Heart right ventricle (tissue), 16 donors: ENCODE results near the gene AKAP13. TPM values are rescaled to one million over a fixed set of nuclear protein-coding genes. Genes with fewer than 3 reads are reported as not detected.
A peak's percentile ranks its signal among the peaks of the same experiment; 100 is the strongest.

ENCODE experiments used
- ATAC-seq, 8 donors: fragments of 200-7000 bp; cut with Tn5 transposase; one replicate each; pipeline ENCODE4 v1.9.1; 2020; ENCODE audit warnings: mild to moderate bottlenecking in 8 of 8, moderate library complexity in 8 of 8, moderate number of reproducible peaks in 1 of 8
- DNase-seq, 2 donors: peaks; one replicate each; pipeline ENCODE4 v3.0.0-alpha.2; 2020
- H3K27ac ChIP-seq, 10 donors: fragments of 200-600 bp; sonication (generic) in 2 of 10; one replicate each; pipeline versions ENCODE4 v1.5.0 to v1.8.0; 2020 to 2022; ENCODE audit warnings: mild to moderate bottlenecking in 3 of 10
- H3K27me3 ChIP-seq, 7 donors: fragments of 200-600 bp; one replicate each; pipeline ENCODE4 v1.8.0; 2021 to 2022; ENCODE audit warnings: mild to moderate bottlenecking in 2 of 7
- H3K36me3 ChIP-seq, 9 donors: fragments of 200-600 bp; sonication (generic) in 1 of 9; one replicate each; pipeline versions ENCODE4 v1.5.0 to v1.8.0; 2020 to 2022; ENCODE audit warnings: mild to moderate bottlenecking in 2 of 9
- H3K4me1 ChIP-seq, 9 donors: fragments of 200-600 bp; sonication (generic) in 1 of 9; one replicate each; pipeline versions ENCODE4 v1.5.0 to v1.8.0; 2020 to 2022; ENCODE audit warnings: mild to moderate bottlenecking in 4 of 9
- H3K4me3 ChIP-seq, 10 donors: fragments of 200-600 bp; sonication (generic) in 2 of 10; one replicate each; pipeline versions ENCODE4 v1.5.0 to v1.8.0; 2020 to 2022; ENCODE audit warnings: mild to moderate bottlenecking in 7 of 10, moderate library complexity in 2 of 10
- H3K9me3 ChIP-seq, 11 donors: fragments of 200-600 bp in 10 of 11; sonication (generic) in 2 of 11; one replicate each; pipeline versions ENCODE4 v1.5.0 to v1.8.0; 2013 to 2022; ENCODE audit warnings: mild to moderate bottlenecking in 2 of 11, control low read depth in 1 of 11, moderate library complexity in 1 of 11
- CTCF ChIP-seq, 9 donors: fragments of 200-600 bp; sonication (generic) in 2 of 9; IDR thresholded peaks; one replicate each; pipeline versions ENCODE4 v1.5.0 to v1.8.0; 2021 to 2022; ENCODE audit warnings: antibody characterized with exemption in 9 of 9, mild to moderate bottlenecking in 5 of 9, moderate library complexity in 1 of 9
- WGBS, 2 donors: extraction: QIAGEN DNeasy Blood & Tissue Kit; methylation state at CpG; one replicate each; pipeline ENCODE4 v1.1.7; 2013; ENCODE audit warnings: inconsistent platforms in 1 of 2; 5-methylcytosine and 5-hydroxymethylcytosine counted together
- intact Hi-C, 10 donors: fragments of 100-400 bp; cut with DNase I; formaldehyde crosslinking; loops; one replicate each; pipeline versions ENCODE4 v1.11.1 to v1.14.2; 2022
- polyA plus RNA-seq, 2 donors: library from polyadenylated mRNA; stranded (reverse); fragments of 200-250 nt; gene quantifications; one replicate each; pipeline ENCODE4 v1.2.3, GENCODE V29; 2013
- total RNA-seq, 10 donors: library from RNA; stranded (reverse); fragmentation: NEBNext Ultra II Directional in 3 of 10; extraction: Animal tissue kit (Norgen Biotek cat#: 25700) in 3 of 10; gene quantifications; one replicate each; pipeline versions ENCODE4 v1.2.1 to v1.2.4, GENCODE V29; 2021 to 2023
- donor health status: Arrhythmogenic right ventricular cardiomyopathy.
- donor health status: ischemic (EF 13 %, LVEDD 7.1; RV severe dilation, severe dysfunction).
- donor health status: healthy with polysubstance abuse.
- donor health status: DM: no; HTN: yes; CAD: no.
- donor health status: DM: no; HTN: no; CAD: no.
- donor health status: ischemic (EF 25% LVEDD 6.9; RV normal size, moderate dysfunction).
- donor health status: ischemic (EF 25% LVEDD 5.7; RV mildly dilated, moderate dysfunction).
- donor health status: healthy.
- donor health status: DM: yes; HTN: yes; CAD: no.
- donor health status: Ischemic cardiomyopathy.
- donor health status: ischemic (EF 35%, LVEDD 5.7; RV mildly dilated, moderate dysfunction).
- donor health status: nonischemic (EF 11% LVEDD 7.7; RV severe dilation, severe dysfunction).
- donor health status: DM: yes; HTN: yes; CAD: no.
- donor health status: PGD.
- donor health status: ischemic (EF 29% LVEDD 5.4; RV normal size, mild dysfunction).
- donor health status: nonischemic (EF 23%, LVEDD 6.1; RV moderate dilation, normal function).

The AKAP13 gene
- total and polyA plus RNA-seq, 12 donors, result 89.3 to 645 (median 480) TPM

GRCh38 chr15:85539491-85539890 is 159.1 kb downstream of the AKAP13 start:
- no peak for ATAC-seq
- no peak for TF ChIP-seq CTCF (IDR thresholded peaks at IDR 0.05)
- peaks cover 0 to 30% (median 4%) of the 10 kb centered on the region in 9 donors for H3K36me3 ChIP-seq
- intact Hi-C loops, result no loop called here
- H3K9me3 ChIP-seq, result no peaks in the 10 kb centered on the region
- no peak overlapping the region for H3K4me3 ChIP-seq
- H3K27me3 ChIP-seq, result no peaks in the 10 kb centered on the region
- no peak for DNase-seq
- peaks cover 10 to 76% (median 52%) of the 10 kb centered on the region in 9 donors for H3K4me1 ChIP-seq
- H3K27ac ChIP-seq, result no peak overlapping the region

GRCh38 chr15:85540085-85540797 is 159.8 kb downstream of the AKAP13 start:
- peaks cover 10 to 80% (median 55%) of the 10 kb centered on the region in 9 donors for H3K4me1 ChIP-seq
- ATAC-seq, result no peak
- no peak for TF ChIP-seq CTCF (IDR thresholded peaks at IDR 0.05)
- H3K27ac ChIP-seq, result no peak overlapping the region
- 79 to 82% methylated on average over 6 of the region's 6 CpGs for WGBS, 2 donors
- H3K36me3 ChIP-seq, result peaks cover 0 to 24% (median under 1%) of the 10 kb centered on the region in 9 donors
- no peak overlapping the region for H3K4me3 ChIP-seq
- no peaks in the 10 kb centered on the region for H3K9me3 ChIP-seq
- H3K27me3 ChIP-seq, result no peaks in the 10 kb centered on the region
- DNase-seq, result no peak
- intact Hi-C loops, result loop anchor here in 2 of 10 donors (5.0 kb wide), 1 partner anchor 42 kb away; no protein-coding TSS in a partner anchor

GRCh38 chr15:85541744-85542143 is 161.3 kb downstream of the AKAP13 start:
- intact Hi-C loops, result loop anchor here in 2 of 10 donors (5.0 kb wide), 1 partner anchor 41 kb away; no protein-coding TSS in a partner anchor
- ATAC-seq, result no peak

GRCh38 chr15:85542488-85542887 is 162.1 kb downstream of the AKAP13 start:
- Histone ChIP-seq H3K4me3 (no peak overlapping the region), H3K4me1 (peaks cover 10 to 75% (median 59%) of the 10 kb centered on the region in 9 donors), H3K27ac (peak overlapping the region in 7 of 10 donors; percentile 28 to 90 (median 56)), H3K9me3 (no peaks in the 10 kb centered on the region), H3K36me3 (peaks cover 0 to 18% (median 0%) of the 10 kb centered on the region in 9 donors), H3K27me3 (no peaks in the 10 kb centered on the region)
- intact Hi-C loops, result loop anchor here in 2 of 10 donors (5.0 kb wide), 1 partner anchor 40 kb away; no protein-coding TSS in a partner anchor
- no peak for TF ChIP-seq CTCF (IDR thresholded peaks at IDR 0.05)
- 66 to 69% methylated on average over 3 of the region's 3 CpGs for WGBS, 2 donors
- DNase-seq (no peak), ATAC-seq (no peak)

More at GRCh38 chr15:85541744-85542143, 161.3 kb downstream of the AKAP13 start:
- WGBS, 2 donors, result 62 to 75% methylated on average over 1 of the region's 1 CpG
- H3K9me3 ChIP-seq, result no peaks in the 10 kb centered on the region
- TF ChIP-seq CTCF (IDR thresholded peaks at IDR 0.05), result no peak
- H3K27me3 ChIP-seq, result no peaks in the 10 kb centered on the region
- peak overlapping the region in 1 of 10 donors; percentile 36 for H3K27ac ChIP-seq
- DNase-seq, result no peak
- peaks cover 10 to 75% (median 59%) of the 10 kb centered on the region in 9 donors for H3K4me1 ChIP-seq
- H3K4me3 ChIP-seq, result no peak overlapping the region
- peaks cover 0 to 23% (median 0%) of the 10 kb centered on the region in 9 donors for H3K36me3 ChIP-seq
